GM12878 (cell line): ENCODE results near the gene TSNAX. TPM values are rescaled to one million over a fixed set of nuclear protein-coding genes. Genes with fewer than 3 reads are reported as not detected.

Experiments
- BCL3 ChIP-seq: IDR thresholded peaks from 2 replicates; pipeline ENCODE4 v1.6.1; 2011; ENCODE audit warnings: borderline replicate concordance, low read depth, mild to moderate bottlenecking, moderate library complexity, low read length; ENCODE audit not compliant: insufficient read depth, poor library complexity, severe bottlenecking
- CTCF ChIP-seq, 3 experiments: IDR thresholded peaks in 2 of 3; conservative IDR thresholded peaks in 1 of 3; 2 replicates each; pipeline ENCODE4 v1.5.1; 2011; ENCODE audit warnings: low read depth in 3 of 3, low read length in 3 of 3, mild to moderate bottlenecking in 3 of 3, control low read depth in 2 of 3, moderate library complexity in 2 of 3, inconsistent platforms in 1 of 3, mixed read lengths in 1 of 3; ENCODE audit not compliant: control insufficient read depth in 2 of 3, insufficient read depth in 1 of 3; ENCODE audit errors: extremely low read depth in 1 of 3
- HDGF ChIP-seq: fragments of 450-650 bp; IDR thresholded peaks from 2 replicates; pipeline ENCODE4 v1.6.1; 2016; ENCODE audit warnings: antibody characterized with exemption
- JUND ChIP-seq: IDR thresholded peaks from 2 replicates; pipeline ENCODE4 v1.6.1; 2012; ENCODE audit warnings: low read depth, mild to moderate bottlenecking, low read length, improper control_type of control experiment, moderate library complexity
- MEF2B ChIP-seq: fragments of 450-650 bp; IDR thresholded peaks from 2 replicates; pipeline ENCODE4 v1.6.1; 2018; ENCODE audit warnings: mild to moderate bottlenecking, moderate library complexity; ENCODE audit not compliant: partially characterized antibody, poor library complexity, severe bottlenecking
- MTA2 ChIP-seq: fragments of 450-650 bp; IDR thresholded peaks from 2 replicates; pipeline ENCODE4 v1.6.1; 2016; ENCODE audit warnings: low read depth, mild to moderate bottlenecking, moderate library complexity
- MTA3 ChIP-seq: IDR thresholded peaks from 2 replicates; pipeline ENCODE4 v1.6.1; 2012; ENCODE audit warnings: low read length, inconsistent platforms, borderline replicate concordance
- POLR2AphosphoS5 ChIP-seq: IDR thresholded peaks from 2 replicates; pipeline ENCODE4 v1.6.1; 2011; ENCODE audit warnings: mild to moderate bottlenecking, low read length, inconsistent platforms
- PRDM15 ChIP-seq: fragments of 450-650 bp; formaldehyde crosslinking; IDR thresholded peaks from 2 replicates; pipeline ENCODE4 v1.4.0; 2020; ENCODE audit warnings: mild to moderate bottlenecking, moderate library complexity
- SUPT20H ChIP-seq: IDR thresholded peaks from 2 replicates; pipeline ENCODE4 v1.6.1; 2011; ENCODE audit warnings: low read depth, mild to moderate bottlenecking, low read length, moderate library complexity, borderline replicate concordance; ENCODE audit not compliant: control insufficient read depth
- TBL1XR1 ChIP-seq: IDR thresholded peaks from 2 replicates; pipeline ENCODE4 v1.6.1; 2012; ENCODE audit warnings: low read depth, low read length, improper control_type of control experiment
- polyA plus RNA-seq, 11 experiments: library from polyadenylated mRNA; depleted of rRNA in 4 of 11; unstranded in 6 of 11; stranded (reverse) in 5 of 11; fragments of >200 nt; fragmentation: Nextera tagmentation in 4 of 11; fragmentation: Illumina TruSeq in 1 of 11; extraction: Ambion mirVana in 4 of 11; extraction: Trizol in 1 of 11; gene quantifications; 1 replicate in 1 of 11; 2 replicates in 10 of 11; pipeline versions ENCODE4 v1.2.1 to v1.2.3, GENCODE V29; 2011 to 2016; ENCODE audit warnings: inconsistent platforms in 2 of 11, missing spikeins in 2 of 11, low read depth in 1 of 11
- total RNA-seq, 4 experiments: library from RNA; depleted of rRNA in 3 of 4; stranded (reverse); fragments of >200 nt in 3 of 4; fragmentation: Illumina TruSeq in 1 of 4; extraction: Trizol in 1 of 4; gene quantifications; 2 replicates each; pipeline versions ENCODE4 v1.2.1 to v1.2.3, GENCODE V29; 2013 to 2021

Gene TSNAX
- total and polyA plus RNA-seq, 10 of the 15 experiments (the other 5 are each of a cell fraction or from before 2014, with no cell fraction given), result 24.8 to 49.7 (median 35.6) TPM

- no peak for TF ChIP-seq CTCF (IDR thresholded peaks at IDR 0.05 in 2 of 3, conservative IDR thresholded peaks at IDR 0.05 in 1 of 3; ENCODE audit: control insufficient read depth in 2 of 3, extremely low read depth in 1 of 3, insufficient read depth in 1 of 3, low read depth in 3 of 3, low read length in 3 of 3)
- no peak for TF ChIP-seq MEF2B
- no peak for TF ChIP-seq HDGF
- no peak for TF ChIP-seq MTA2
- TF ChIP-seq PRDM15 (CRISPR knock-in tag), result no peak
- TF ChIP-seq BCL3, result no peak
- TF ChIP-seq SUPT20H, result no peak
- no peak for TF ChIP-seq TBL1XR1
- no peak for TF ChIP-seq JUND
- no peak for TF ChIP-seq MTA3
- TF ChIP-seq POLR2AphosphoS5, result no peak
Observed at GRCh38 chr1:231518485-231519034, 9.9 kb upstream of the TSNAX start (continued).
